Activated CD4-positive, alpha-beta T cell treated with anti-CD3 and anti-CD28 coated beads for 48 hours (primary cell): ENCODE results near the gene AZIN2.

Source experiments
- DNase-seq: peaks from one replicate; pipeline ENCODE4 v3.0.0-alpha.2; 2020

Gene AZIN2

GRCh38 chr1:33157131-33157530, 76.2 kb downstream of the AZIN2 start:
- DNase-seq, result no peak

GRCh38 chr1:33158366-33158765, 77.4 kb downstream of the AZIN2 start:
- no peak for DNase-seq

GRCh38 chr1:33159577-33159976, 78.6 kb downstream of the AZIN2 start:
- DNase-seq, result no peak

GRCh38 chr1:33161061-33161681, 80.2 kb downstream of the AZIN2 start:
- no peak for DNase-seq

GRCh38 chr1:33162141-33162540, 81.2 kb downstream of the AZIN2 start:
- no peak for DNase-seq

- DNase-seq, result no peak
Observed at GRCh38 chr1:33163621-33164519, 82.9 kb downstream of the AZIN2 start.

- DNase-seq, result no peak
Observed at GRCh38 chr1:33165209-33165608, 84.3 kb downstream of the AZIN2 start.

GRCh38 chr1:33165809-33166208, 84.9 kb downstream of the AZIN2 start:
- DNase-seq, result no peak

- DNase-seq, result no peak
Observed at GRCh38 chr1:33167650-33168447, 86.9 kb downstream of the AZIN2 start.

GRCh38 chr1:33168556-33169289, 87.8 kb downstream of the AZIN2 start:
- DNase-seq, result no peak

- DNase-seq, result no peak
Observed at GRCh38 chr1:33169290-33170055, 88.5 kb downstream of the AZIN2 start.
